Endothelial cell (in vitro differentiated cells): ENCODE results near the gene MAPK8IP2. TPM values are rescaled to one million over a fixed set of nuclear protein-coding genes. Genes with fewer than 3 reads are reported as not detected.

Experiments
- DNase-seq: peaks from one replicate; pipeline ENCODE4 v3.0.0; 2021; ENCODE audit warnings: low spot score
- H3K27ac Mint-ChIP-seq: one replicate; pipeline ENCODE4 v1.8.0; 2021; ENCODE audit warnings: mixed read lengths, inconsistent platforms; ENCODE audit not compliant: unreplicated experiment
- H3K27me3 Mint-ChIP-seq: one replicate; pipeline ENCODE4 v1.8.0; 2021; ENCODE audit warnings: mild to moderate bottlenecking, moderate library complexity, mixed read lengths, inconsistent platforms; ENCODE audit not compliant: unreplicated experiment
- H3K36me3 Mint-ChIP-seq: one replicate; pipeline ENCODE4 v1.8.0; 2021; ENCODE audit warnings: mild to moderate bottlenecking, low read depth, mixed read lengths, inconsistent platforms; ENCODE audit not compliant: unreplicated experiment
- H3K4me1 Mint-ChIP-seq: one replicate; pipeline ENCODE4 v1.8.0; 2021; ENCODE audit warnings: mild to moderate bottlenecking, mixed read lengths, inconsistent platforms; ENCODE audit not compliant: unreplicated experiment
- H3K4me3 Mint-ChIP-seq: one replicate; pipeline ENCODE4 v1.8.0; 2021; ENCODE audit warnings: mild to moderate bottlenecking, mixed read lengths, inconsistent platforms; ENCODE audit not compliant: unreplicated experiment
- H3K9me3 Mint-ChIP-seq: one replicate; pipeline ENCODE4 v1.8.0; 2021; ENCODE audit warnings: mixed read lengths, inconsistent platforms; ENCODE audit not compliant: unreplicated experiment
- total RNA-seq: library from RNA; stranded (reverse); fragmentation: NEBNext Ultra II Directional; extraction: Animal tissue kit (Norgen Biotek cat#: 25700); gene quantifications from one replicate; pipeline ENCODE4 v1.2.1, GENCODE V29; 2021; ENCODE audit not compliant: unreplicated experiment
- TF ChIP-seq, protein P1 (sequence below): fragments of 200-600 bp; sonication (generic); IDR thresholded peaks from one replicate; pipeline ENCODE4 v1.5.0; 2021; ENCODE audit warnings: antibody characterized with exemption; ENCODE audit not compliant: unreplicated experiment

The MAPK8IP2 gene
- total RNA-seq, 1 donor from 2014 or later = 0.69 TPM

DNA sequence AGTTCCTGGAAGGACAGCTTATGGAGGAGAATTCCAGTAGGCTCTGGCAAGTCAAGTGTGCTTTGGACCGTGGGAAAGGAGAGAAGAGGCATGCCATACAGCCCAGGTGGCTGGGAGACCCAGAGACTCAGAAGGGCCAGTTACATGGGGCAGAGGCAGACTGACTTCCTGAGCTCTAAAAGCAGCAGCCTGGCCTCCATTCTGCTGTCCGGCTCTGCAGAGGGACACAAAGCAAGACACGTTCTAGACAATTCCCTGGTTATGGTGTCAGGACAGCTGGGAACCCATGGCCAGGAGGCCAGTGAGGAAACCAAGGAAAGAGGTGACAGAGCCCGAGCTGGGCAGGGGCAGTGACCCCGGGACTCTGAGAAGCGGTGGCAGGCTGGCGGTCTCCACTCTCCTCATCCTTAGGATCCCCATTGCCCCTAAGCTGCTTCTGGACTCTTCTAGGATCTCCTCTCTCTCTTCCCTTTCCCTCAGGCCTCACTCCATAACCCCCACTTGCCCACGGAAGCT lies 25.1 kb upstream of the MAPK8IP2 start:
- no peaks in the 10 kb centered on the region for H3K9me3 Mint-ChIP-seq
- no peak for DNase-seq
- peaks cover 21% of the 10 kb centered on the region for H3K36me3 Mint-ChIP-seq
- H3K27ac Mint-ChIP-seq = no peak overlapping the region
- peaks cover 9% of the 10 kb centered on the region for H3K27me3 Mint-ChIP-seq
- TF ChIP-seq, protein P1, sequence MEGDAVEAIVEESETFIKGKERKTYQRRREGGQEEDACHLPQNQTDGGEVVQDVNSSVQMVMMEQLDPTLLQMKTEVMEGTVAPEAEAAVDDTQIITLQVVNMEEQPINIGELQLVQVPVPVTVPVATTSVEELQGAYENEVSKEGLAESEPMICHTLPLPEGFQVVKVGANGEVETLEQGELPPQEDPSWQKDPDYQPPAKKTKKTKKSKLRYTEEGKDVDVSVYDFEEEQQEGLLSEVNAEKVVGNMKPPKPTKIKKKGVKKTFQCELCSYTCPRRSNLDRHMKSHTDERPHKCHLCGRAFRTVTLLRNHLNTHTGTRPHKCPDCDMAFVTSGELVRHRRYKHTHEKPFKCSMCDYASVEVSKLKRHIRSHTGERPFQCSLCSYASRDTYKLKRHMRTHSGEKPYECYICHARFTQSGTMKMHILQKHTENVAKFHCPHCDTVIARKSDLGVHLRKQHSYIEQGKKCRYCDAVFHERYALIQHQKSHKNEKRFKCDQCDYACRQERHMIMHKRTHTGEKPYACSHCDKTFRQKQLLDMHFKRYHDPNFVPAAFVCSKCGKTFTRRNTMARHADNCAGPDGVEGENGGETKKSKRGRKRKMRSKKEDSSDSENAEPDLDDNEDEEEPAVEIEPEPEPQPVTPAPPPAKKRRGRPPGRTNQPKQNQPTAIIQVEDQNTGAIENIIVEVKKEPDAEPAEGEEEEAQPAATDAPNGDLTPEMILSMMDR = no peak
- no peaks in the 10 kb centered on the region for H3K4me1 Mint-ChIP-seq
- no peak overlapping the region for H3K4me3 Mint-ChIP-seq

DNA sequence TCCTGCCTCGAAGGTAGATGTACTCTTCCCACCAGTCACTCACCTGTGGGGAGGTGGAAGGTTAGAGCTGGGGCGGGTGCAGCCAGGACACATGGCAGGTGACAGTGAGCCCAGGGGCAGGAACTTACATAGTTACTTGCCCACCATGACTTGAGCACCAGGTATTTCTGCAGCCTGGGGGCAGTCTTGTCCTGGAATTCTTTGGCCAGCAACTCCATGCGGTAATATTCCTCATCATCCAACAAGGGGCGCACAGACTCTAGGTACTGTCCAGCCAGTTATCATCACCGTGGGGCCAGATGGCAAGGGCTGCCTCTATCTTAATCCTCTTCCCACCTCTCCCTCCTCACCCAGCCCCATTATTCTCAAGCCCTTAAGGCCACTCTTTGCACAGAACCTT lies 24.5 kb upstream of the MAPK8IP2 start:
- H3K4me3 Mint-ChIP-seq = peak overlapping the region; percentile 74
- TF ChIP-seq, protein P1 = no peak
- no peaks in the 10 kb centered on the region for H3K4me1 Mint-ChIP-seq
- H3K27me3 Mint-ChIP-seq = peaks cover 9% of the 10 kb centered on the region
- H3K27ac Mint-ChIP-seq = no peak overlapping the region
- H3K36me3 Mint-ChIP-seq = peaks cover 15% of the 10 kb centered on the region
- no peaks in the 10 kb centered on the region for H3K9me3 Mint-ChIP-seq
- DNase-seq = peak; percentile 21

DNA sequence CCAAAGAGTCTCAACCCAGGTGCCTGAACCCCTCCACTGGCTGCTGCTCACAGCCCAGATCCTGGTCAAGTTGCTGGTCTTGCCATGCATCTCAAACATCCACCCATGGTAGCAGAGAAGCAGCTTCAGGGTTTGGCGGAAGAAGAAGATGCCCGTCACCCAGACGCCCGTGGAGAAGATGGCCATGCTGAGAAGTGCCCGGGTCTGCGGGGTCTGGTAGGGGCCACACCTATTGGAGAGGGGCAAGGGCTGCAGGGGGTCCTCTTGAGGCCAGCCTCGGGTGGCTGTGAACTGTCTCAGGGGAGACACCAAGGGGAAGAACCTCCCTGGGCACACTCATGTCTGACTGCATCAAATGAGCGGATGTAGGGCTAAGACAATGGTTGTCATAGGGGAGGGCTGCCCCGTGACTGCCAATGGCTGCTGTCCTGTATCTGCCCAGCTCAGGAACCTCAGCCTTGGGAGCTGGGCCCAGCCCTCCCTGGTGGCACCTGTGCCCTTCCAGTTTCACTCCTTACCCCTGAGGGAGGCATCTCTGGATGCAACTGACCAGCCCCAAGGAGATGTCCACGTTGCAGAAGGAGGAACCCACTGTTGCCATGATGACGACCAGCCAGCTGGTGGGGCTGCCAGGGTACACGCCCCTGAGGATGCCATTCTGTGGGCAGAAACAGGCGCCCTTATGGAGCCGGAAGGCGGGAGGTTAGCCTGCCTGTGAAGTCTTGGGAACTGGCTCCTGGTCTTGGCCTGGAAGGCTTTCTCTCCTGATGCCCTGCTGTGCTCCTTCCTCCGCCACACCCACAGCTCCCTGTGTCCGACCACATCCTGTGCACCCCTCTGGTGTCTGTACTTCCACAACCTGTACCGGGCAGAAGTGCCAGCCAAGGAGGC lies 23.5 kb upstream of the MAPK8IP2 start:
- TF ChIP-seq, protein P1 = no peak
- Mint-ChIP-seq H3K27ac (no peak overlapping the region), H3K4me3 (peak overlapping the region; percentile 51), H3K27me3 (peaks cover 11% of the 10 kb centered on the region), H3K9me3 (no peaks in the 10 kb centered on the region), H3K4me1 (no peaks in the 10 kb centered on the region), H3K36me3 (peaks cover 10% of the 10 kb centered on the region)
- DNase-seq = no peak

DNA sequence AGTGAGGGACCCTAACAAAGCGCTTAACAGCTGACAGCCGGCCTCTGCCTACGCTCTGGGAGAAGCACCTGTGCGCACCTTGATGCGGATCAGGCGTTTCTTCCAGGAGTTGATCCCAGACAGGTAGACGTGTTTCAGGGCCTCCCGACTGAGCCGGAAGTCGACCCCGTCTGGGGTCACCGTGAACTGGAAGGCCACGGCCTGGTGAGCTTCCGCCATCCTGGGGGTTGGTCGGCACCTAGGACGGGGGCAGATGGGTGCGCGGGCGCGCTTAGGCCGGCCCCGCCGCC lies 23.0 kb upstream of the MAPK8IP2 start:
- Mint-ChIP-seq H3K27ac (no peak overlapping the region), H3K4me1 (no peaks in the 10 kb centered on the region), H3K27me3 (peaks cover 6% of the 10 kb centered on the region), H3K4me3 (peak overlapping the region; percentile 51), H3K36me3 (peaks cover 4% of the 10 kb centered on the region), H3K9me3 (no peaks in the 10 kb centered on the region)
- TF ChIP-seq, protein P1 = no peak
- DNase-seq = no peak
